ENCODE results near the gene SERPINB3. TPM values are rescaled to one million over a fixed set of nuclear protein-coding genes. Genes with fewer than 3 reads are reported as not detected.
"Not testable (repeated sequence)": the region's sequence is repeated elsewhere in the genome, so short reads cannot be mapped to it uniquely, and the experiment has no call there.

Gene SERPINB3
- total RNA-seq: not detected
- polyA plus RNA-seq (ENCODE audit: insufficient read depth, low read depth, low replicate concordance): 0.37 TPM
- long read RNA-seq, donor 1: 0 reads
- long read RNA-seq, donor 2: 0 reads
- long read RNA-seq, donor 3: 0 reads
- long read RNA-seq, donor 4: 0 reads
- long read RNA-seq, donor 5: 0 reads
- long read RNA-seq, donor 6: 0 reads
- long read RNA-seq, donor 7: 0 reads
- long read RNA-seq, donor 8: 0 reads
- long read RNA-seq, donor 9: 0 reads
- long read RNA-seq, donor 10: 0 reads

DNA sequence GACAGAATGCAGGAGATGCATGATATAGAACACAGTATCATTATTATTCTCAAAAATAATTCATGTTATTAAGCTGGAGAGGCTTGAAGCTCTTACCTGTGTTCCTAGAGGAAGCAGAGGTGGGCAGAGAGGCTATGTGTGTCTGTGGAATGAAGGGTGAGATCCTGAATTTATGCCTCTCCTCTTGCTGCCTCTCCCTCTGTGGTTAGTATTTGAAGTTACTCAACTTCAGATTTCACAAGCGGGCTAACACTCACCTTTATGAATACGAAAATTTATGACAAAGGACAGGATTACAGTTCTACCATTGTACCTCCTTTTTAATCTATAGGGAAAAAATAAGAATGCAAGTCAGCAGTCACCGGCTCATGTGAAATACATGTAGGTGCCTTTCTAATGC is at the start of gene SERPINB3:
SERPINB3 (minus strand) TSS at position 144 of the 400 bp plus-strand sequence. CDS start 677 bp downstream, outside the sequence.
- H3K4me3 ChIP-seq (ENCODE audit: low read length in 3 of 3); H3K9me3 ChIP-seq (ENCODE audit: control insufficient read depth in 2 of 3, insufficient read depth in 1 of 3, low read length in 3 of 3); H3K36me3 ChIP-seq (ENCODE audit: control insufficient read depth in 2 of 3, insufficient read depth in 3 of 3, low read length in 3 of 3); H3K9ac ChIP-seq (ENCODE audit: low read length in 3 of 3); H3K4me1 ChIP-seq (ENCODE audit: control insufficient read depth in 2 of 3, insufficient read depth in 2 of 3, low read depth in 1 of 3, low read length in 3 of 3); H3K27ac ChIP-seq (ENCODE audit: low read depth in 2 of 2, low read length in 2 of 2); intact Hi-C loops (cut with DNase I); H3K27me3 ChIP-seq (ENCODE audit: control insufficient read depth, insufficient read depth, low read length); FAIRE-seq; DNase-seq: not testable (repeated sequence)

DNA sequence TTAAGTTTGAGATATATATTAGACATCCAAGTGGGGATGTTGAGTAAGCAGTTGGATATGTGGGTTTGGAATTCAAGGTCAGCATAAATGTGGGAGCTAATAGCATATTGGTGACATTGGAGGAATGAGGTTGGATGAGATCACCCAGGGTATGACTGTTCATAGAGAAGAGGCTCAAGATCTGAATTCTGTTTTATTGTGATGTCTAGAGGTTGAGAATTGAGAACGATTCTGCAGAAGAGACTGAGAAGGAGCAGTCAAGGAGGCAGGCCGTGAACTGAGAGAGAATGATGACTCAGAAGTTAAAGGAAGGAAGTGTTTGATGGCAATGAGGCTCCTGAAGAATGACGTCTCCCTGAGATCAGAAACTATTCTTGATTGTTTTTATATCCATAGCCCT is 47.0 kb upstream of the SERPINB3 start:
- H3K27ac ChIP-seq (ENCODE audit: low read depth in 2 of 2, low read length in 2 of 2): no peak overlapping the region
- TF ChIP-seq, protein P1, sequence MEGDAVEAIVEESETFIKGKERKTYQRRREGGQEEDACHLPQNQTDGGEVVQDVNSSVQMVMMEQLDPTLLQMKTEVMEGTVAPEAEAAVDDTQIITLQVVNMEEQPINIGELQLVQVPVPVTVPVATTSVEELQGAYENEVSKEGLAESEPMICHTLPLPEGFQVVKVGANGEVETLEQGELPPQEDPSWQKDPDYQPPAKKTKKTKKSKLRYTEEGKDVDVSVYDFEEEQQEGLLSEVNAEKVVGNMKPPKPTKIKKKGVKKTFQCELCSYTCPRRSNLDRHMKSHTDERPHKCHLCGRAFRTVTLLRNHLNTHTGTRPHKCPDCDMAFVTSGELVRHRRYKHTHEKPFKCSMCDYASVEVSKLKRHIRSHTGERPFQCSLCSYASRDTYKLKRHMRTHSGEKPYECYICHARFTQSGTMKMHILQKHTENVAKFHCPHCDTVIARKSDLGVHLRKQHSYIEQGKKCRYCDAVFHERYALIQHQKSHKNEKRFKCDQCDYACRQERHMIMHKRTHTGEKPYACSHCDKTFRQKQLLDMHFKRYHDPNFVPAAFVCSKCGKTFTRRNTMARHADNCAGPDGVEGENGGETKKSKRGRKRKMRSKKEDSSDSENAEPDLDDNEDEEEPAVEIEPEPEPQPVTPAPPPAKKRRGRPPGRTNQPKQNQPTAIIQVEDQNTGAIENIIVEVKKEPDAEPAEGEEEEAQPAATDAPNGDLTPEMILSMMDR (IDR thresholded peaks at IDR 0.05; ENCODE audit: borderline replicate concordance, extremely low read depth, insufficient read depth): no peak
- H3K4me1 ChIP-seq (ENCODE audit: control insufficient read depth in 2 of 3, insufficient read depth in 2 of 3, low read depth in 1 of 3, low read length in 3 of 3): no peaks in the 10 kb centered on the region
- no peak overlapping the region for H3K9ac ChIP-seq (ENCODE audit: low read length in 3 of 3)
- H3K27me3 ChIP-seq (ENCODE audit: control insufficient read depth, insufficient read depth, low read length): no peaks in the 10 kb centered on the region
- no peak for DNase-seq
- no peak overlapping the region for H3K4me3 ChIP-seq (ENCODE audit: low read length in 3 of 3)
- H3K36me3 ChIP-seq (ENCODE audit: control insufficient read depth in 2 of 3, insufficient read depth in 3 of 3, low read length in 3 of 3): no peaks in the 10 kb centered on the region
- no peak for FAIRE-seq
- peaks cover 0 to 10% (median 0%) of the 10 kb centered on the region in 3 donors for H3K9me3 ChIP-seq (ENCODE audit: control insufficient read depth in 2 of 3, insufficient read depth in 1 of 3, low read length in 3 of 3)
- intact Hi-C loops (cut with DNase I): no loop called here

- no peaks in the 10 kb centered on the region for H3K27me3 ChIP-seq (ENCODE audit: control insufficient read depth, insufficient read depth, low read length)
These were observed 46.1 kb upstream of the SERPINB3 start for GRCh38 chr18:63707816-63708215.

GRCh38 chr18:63705401-63705800 is 43.7 kb upstream of the SERPINB3 start:
- FAIRE-seq (no peak), DNase-seq (no peak)
- Histone ChIP-seq H3K9me3 (ENCODE audit: control insufficient read depth in 2 of 3, insufficient read depth in 1 of 3, low read length in 3 of 3) (no peaks in the 10 kb centered on the region), H3K27me3 (ENCODE audit: control insufficient read depth, insufficient read depth, low read length) (no peaks in the 10 kb centered on the region), H3K27ac (ENCODE audit: low read depth in 2 of 2, low read length in 2 of 2) (no peak overlapping the region), H3K36me3 (ENCODE audit: control insufficient read depth in 2 of 3, insufficient read depth in 3 of 3, low read length in 3 of 3) (no peaks in the 10 kb centered on the region), H3K4me1 (ENCODE audit: control insufficient read depth in 2 of 3, insufficient read depth in 2 of 3, low read depth in 1 of 3, low read length in 3 of 3) (no peaks in the 10 kb centered on the region), H3K4me3 (ENCODE audit: low read length in 3 of 3) (no peak overlapping the region), H3K9ac (ENCODE audit: low read length in 3 of 3) (no peak overlapping the region)
- intact Hi-C loops (cut with DNase I): no loop called here
- TF ChIP-seq, protein P1 (IDR thresholded peaks at IDR 0.05; ENCODE audit: borderline replicate concordance, extremely low read depth, insufficient read depth): no peak

More at GRCh38 chr18:63707816-63708215, 46.1 kb upstream of the SERPINB3 start:
- intact Hi-C loops (cut with DNase I): no loop called here
- Histone ChIP-seq H3K36me3 (ENCODE audit: control insufficient read depth in 2 of 3, insufficient read depth in 3 of 3, low read length in 3 of 3) (no peaks in the 10 kb centered on the region), H3K4me1 (ENCODE audit: control insufficient read depth in 2 of 3, insufficient read depth in 2 of 3, low read depth in 1 of 3, low read length in 3 of 3) (no peaks in the 10 kb centered on the region), H3K9me3 (ENCODE audit: control insufficient read depth in 2 of 3, insufficient read depth in 1 of 3, low read length in 3 of 3) (peaks cover 0 to 2% (median 0%) of the 10 kb centered on the region in 3 donors), H3K9ac (ENCODE audit: low read length in 3 of 3) (no peak overlapping the region), H3K27ac (ENCODE audit: low read depth in 2 of 2, low read length in 2 of 2) (no peak overlapping the region), H3K4me3 (ENCODE audit: low read length in 3 of 3) (no peak overlapping the region)
- DNase-seq (no peak), FAIRE-seq (no peak)
- TF ChIP-seq, protein P1 (IDR thresholded peaks at IDR 0.05; ENCODE audit: borderline replicate concordance, extremely low read depth, insufficient read depth): no peak
